GM23338 (cell line): ENCODE measurements around the gene RETSAT. TPM values are rescaled to one million over a fixed set of nuclear protein-coding genes. Genes with fewer than 3 reads are reported as not detected.

ENCODE experiments used
- ATAC-seq: fragments of 200-7000 bp; cut with Tn5 transposase; 3 replicates; pipeline ENCODE4 v1.9.1; 2020
- DNase-seq: peaks from one replicate; pipeline ENCODE4 v3.0.0-alpha.2; 2015; ENCODE audit warnings: low spot score
- H2AFZ ChIP-seq: fragments of 200-600 bp; sonication (generic); 2 replicates; pipeline ENCODE4 v1.8.0; 2016; ENCODE audit warnings: antibody characterized with exemption, mild to moderate bottlenecking, moderate library complexity
- H3F3A ChIP-seq: fragments of 200-600 bp; sonication (generic); replicated peaks from 2 replicates; pipeline ENCODE4 v1.8.0; 2017; ENCODE audit warnings: antibody characterized with exemption, mixed run types, low read depth
- H3K27ac ChIP-seq: fragments of 200-600 bp; sonication (generic); 2 replicates; pipeline ENCODE4 v1.6.1; 2016; ENCODE audit warnings: low read depth
- H3K27me3 ChIP-seq: fragments of 200-600 bp; sonication (generic); 2 replicates; pipeline ENCODE4 v1.8.0; 2016; ENCODE audit warnings: mild to moderate bottlenecking, mixed run types, moderate library complexity; ENCODE audit not compliant: insufficient read depth
- H3K36me3 ChIP-seq: fragments of 200-600 bp; sonication (generic); 2 replicates; pipeline ENCODE4 v1.8.0; 2016; ENCODE audit warnings: mild to moderate bottlenecking; ENCODE audit not compliant: insufficient read depth
- H3K4me1 ChIP-seq: fragments of 200-600 bp; sonication (generic); 2 replicates; pipeline ENCODE4 v1.8.0; 2016; ENCODE audit warnings: mild to moderate bottlenecking, moderate library complexity; ENCODE audit not compliant: insufficient read depth
- H3K4me2 ChIP-seq: fragments of 200-600 bp; sonication (generic); 2 replicates; pipeline ENCODE4 v1.7.1; 2017; ENCODE audit warnings: mixed run types
- H3K4me3 ChIP-seq: fragments of 200-600 bp; sonication (generic); 2 replicates; pipeline ENCODE4 v1.6.1; 2016; ENCODE audit warnings: mixed run types
- H3K79me2 ChIP-seq: fragments of 200-600 bp; sonication (generic); replicated peaks from 2 replicates; pipeline ENCODE4 v1.8.0; 2017; ENCODE audit warnings: mild to moderate bottlenecking; ENCODE audit not compliant: insufficient read depth
- H3K9me2 ChIP-seq: fragments of 200-600 bp; sonication (generic); 2 replicates; pipeline ENCODE4 v1.8.0; 2017; ENCODE audit not compliant: insufficient read depth
- H4K20me1 ChIP-seq: fragments of 200-600 bp; sonication (generic); replicated peaks from 2 replicates; pipeline ENCODE4 v1.8.0; 2017; ENCODE audit warnings: mild to moderate bottlenecking; ENCODE audit not compliant: insufficient read depth
- H3K27ac Mint-ChIP-seq: 2 replicates; pipeline ENCODE4 v1.8.0; 2020; ENCODE audit warnings: inconsistent platforms, mild to moderate bottlenecking, moderate library complexity, mixed read lengths
- H3K27me3 Mint-ChIP-seq: 3 replicates; pipeline ENCODE4 v1.8.0; 2022; ENCODE audit warnings: low read depth, mild to moderate bottlenecking, moderate library complexity, mixed read lengths, inconsistent platforms; ENCODE audit not compliant: insufficient read depth, poor library complexity
- H3K36me3 Mint-ChIP-seq: 3 replicates; pipeline ENCODE4 v1.8.0; 2021; ENCODE audit warnings: low read depth, mild to moderate bottlenecking, inconsistent platforms, moderate library complexity, mixed read lengths
- H3K4me1 Mint-ChIP-seq: 3 replicates; pipeline ENCODE4 v1.8.0; 2020; ENCODE audit warnings: mild to moderate bottlenecking, inconsistent platforms, mixed read lengths
- H3K4me3 Mint-ChIP-seq: 3 replicates; pipeline ENCODE4 v1.8.0; 2021; ENCODE audit warnings: moderate library complexity, mild to moderate bottlenecking, inconsistent platforms, mixed read lengths
- H3K9me3 Mint-ChIP-seq: 3 replicates; pipeline ENCODE4 v1.8.0; 2020; ENCODE audit warnings: moderate library complexity, mild to moderate bottlenecking, inconsistent platforms, mixed read lengths
- EZH2phosphoT487 ChIP-seq: fragments of 200-600 bp; sonication (generic); IDR thresholded peaks from one replicate; pipeline ENCODE4 v1.8.1; 2018; ENCODE audit warnings: antibody characterized with exemption; ENCODE audit not compliant: unreplicated experiment
- JUNB ChIP-seq: IDR thresholded peaks from one replicate; pipeline ENCODE4 v1.6.1; 2016; ENCODE audit warnings: antibody characterized with exemption; ENCODE audit not compliant: unreplicated experiment
- POLR2AphosphoS5 ChIP-seq: IDR thresholded peaks from 2 replicates; pipeline ENCODE4 v1.6.1; 2016; ENCODE audit warnings: antibody characterized with exemption, low read depth
- STAT1 ChIP-seq: IDR thresholded peaks from one replicate; pipeline ENCODE4 v1.6.1; 2016; ENCODE audit warnings: antibody characterized with exemption; ENCODE audit not compliant: unreplicated experiment
- ZNF331 ChIP-seq: fragments of 250-450 bp; sonication (Bioruptor Pico); IDR thresholded peaks from 2 replicates; pipeline ENCODE4 v1.5.0; 2020; ENCODE audit warnings: low read depth, mild to moderate bottlenecking, moderate library complexity
- polyA plus RNA-seq: library from polyadenylated mRNA; unstranded; fragments of >200 nt; fragmentation: Nextera tagmentation; extraction: Ambion mirVana; gene quantifications from 2 replicates; pipeline ENCODE4 v1.2.1, GENCODE V29; 2016
- total RNA-seq: library from RNA; depleted of rRNA; stranded (reverse); fragments of >200 nt; shearing (Covaris generic); gene quantifications from 2 replicates; pipeline ENCODE4 v1.2.3, GENCODE V29; 2014
- TF ChIP-seq, protein P1 (sequence below), 2 experiments: fragments of 200-600 bp in 1 of 2; sonication (generic) in 1 of 2; conservative IDR thresholded peaks; 2 replicates each; pipeline versions ENCODE4 v1.5.1 to v1.6.1; 2016 to 2017; ENCODE audit warnings: antibody characterized with exemption in 2 of 2, low read depth in 2 of 2, mild to moderate bottlenecking in 2 of 2, moderate library complexity in 1 of 2
- TF ChIP-seq, protein P2 (sequence below): IDR thresholded peaks from one replicate; pipeline ENCODE4 v1.6.1; 2018; ENCODE audit warnings: antibody characterized with exemption; ENCODE audit not compliant: unreplicated experiment
- TF ChIP-seq, protein P3 (sequence below): IDR thresholded peaks from 2 replicates; pipeline ENCODE4 v1.6.1; 2016; ENCODE audit warnings: antibody characterized with exemption

RETSAT gene
- total and polyA plus RNA-seq, 2 experiments from 2014 or later: 2.3 to 16.4 TPM

DNA sequence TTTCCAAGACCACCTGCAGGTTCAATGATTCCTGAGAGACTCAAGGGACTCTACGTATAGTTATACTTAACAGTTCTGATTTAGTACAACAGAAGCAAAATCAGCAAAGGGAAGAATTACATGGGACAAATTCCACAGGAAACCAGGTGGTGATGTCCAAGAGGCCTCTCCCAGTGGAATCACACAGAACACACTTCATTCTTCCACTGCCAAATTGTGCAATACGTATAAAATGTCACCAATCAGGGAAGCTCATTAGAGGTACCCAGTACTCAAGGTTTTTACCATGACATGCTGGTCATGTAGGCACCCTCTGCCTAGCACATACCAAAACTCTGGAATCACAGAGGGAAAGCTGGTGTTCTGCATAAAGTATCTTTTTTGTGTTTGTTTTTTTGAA is 33.4 kb upstream of the RETSAT start:
- TF ChIP-seq JUNB (no peak), POLR2AphosphoS5 (no peak), ZNF331 (CRISPR knock-in tag) (no peak), EZH2phosphoT487 (no peak), STAT1 (no peak)
- TF ChIP-seq, protein P1, sequence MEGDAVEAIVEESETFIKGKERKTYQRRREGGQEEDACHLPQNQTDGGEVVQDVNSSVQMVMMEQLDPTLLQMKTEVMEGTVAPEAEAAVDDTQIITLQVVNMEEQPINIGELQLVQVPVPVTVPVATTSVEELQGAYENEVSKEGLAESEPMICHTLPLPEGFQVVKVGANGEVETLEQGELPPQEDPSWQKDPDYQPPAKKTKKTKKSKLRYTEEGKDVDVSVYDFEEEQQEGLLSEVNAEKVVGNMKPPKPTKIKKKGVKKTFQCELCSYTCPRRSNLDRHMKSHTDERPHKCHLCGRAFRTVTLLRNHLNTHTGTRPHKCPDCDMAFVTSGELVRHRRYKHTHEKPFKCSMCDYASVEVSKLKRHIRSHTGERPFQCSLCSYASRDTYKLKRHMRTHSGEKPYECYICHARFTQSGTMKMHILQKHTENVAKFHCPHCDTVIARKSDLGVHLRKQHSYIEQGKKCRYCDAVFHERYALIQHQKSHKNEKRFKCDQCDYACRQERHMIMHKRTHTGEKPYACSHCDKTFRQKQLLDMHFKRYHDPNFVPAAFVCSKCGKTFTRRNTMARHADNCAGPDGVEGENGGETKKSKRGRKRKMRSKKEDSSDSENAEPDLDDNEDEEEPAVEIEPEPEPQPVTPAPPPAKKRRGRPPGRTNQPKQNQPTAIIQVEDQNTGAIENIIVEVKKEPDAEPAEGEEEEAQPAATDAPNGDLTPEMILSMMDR (conservative IDR thresholded peaks at IDR 0.05; ENCODE audit: low read depth in 2 of 2): no peak
- TF ChIP-seq, protein P2, sequence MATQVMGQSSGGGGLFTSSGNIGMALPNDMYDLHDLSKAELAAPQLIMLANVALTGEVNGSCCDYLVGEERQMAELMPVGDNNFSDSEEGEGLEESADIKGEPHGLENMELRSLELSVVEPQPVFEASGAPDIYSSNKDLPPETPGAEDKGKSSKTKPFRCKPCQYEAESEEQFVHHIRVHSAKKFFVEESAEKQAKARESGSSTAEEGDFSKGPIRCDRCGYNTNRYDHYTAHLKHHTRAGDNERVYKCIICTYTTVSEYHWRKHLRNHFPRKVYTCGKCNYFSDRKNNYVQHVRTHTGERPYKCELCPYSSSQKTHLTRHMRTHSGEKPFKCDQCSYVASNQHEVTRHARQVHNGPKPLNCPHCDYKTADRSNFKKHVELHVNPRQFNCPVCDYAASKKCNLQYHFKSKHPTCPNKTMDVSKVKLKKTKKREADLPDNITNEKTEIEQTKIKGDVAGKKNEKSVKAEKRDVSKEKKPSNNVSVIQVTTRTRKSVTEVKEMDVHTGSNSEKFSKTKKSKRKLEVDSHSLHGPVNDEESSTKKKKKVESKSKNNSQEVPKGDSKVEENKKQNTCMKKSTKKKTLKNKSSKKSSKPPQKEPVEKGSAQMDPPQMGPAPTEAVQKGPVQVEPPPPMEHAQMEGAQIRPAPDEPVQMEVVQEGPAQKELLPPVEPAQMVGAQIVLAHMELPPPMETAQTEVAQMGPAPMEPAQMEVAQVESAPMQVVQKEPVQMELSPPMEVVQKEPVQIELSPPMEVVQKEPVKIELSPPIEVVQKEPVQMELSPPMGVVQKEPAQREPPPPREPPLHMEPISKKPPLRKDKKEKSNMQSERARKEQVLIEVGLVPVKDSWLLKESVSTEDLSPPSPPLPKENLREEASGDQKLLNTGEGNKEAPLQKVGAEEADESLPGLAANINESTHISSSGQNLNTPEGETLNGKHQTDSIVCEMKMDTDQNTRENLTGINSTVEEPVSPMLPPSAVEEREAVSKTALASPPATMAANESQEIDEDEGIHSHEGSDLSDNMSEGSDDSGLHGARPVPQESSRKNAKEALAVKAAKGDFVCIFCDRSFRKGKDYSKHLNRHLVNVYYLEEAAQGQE: no peak

DNA sequence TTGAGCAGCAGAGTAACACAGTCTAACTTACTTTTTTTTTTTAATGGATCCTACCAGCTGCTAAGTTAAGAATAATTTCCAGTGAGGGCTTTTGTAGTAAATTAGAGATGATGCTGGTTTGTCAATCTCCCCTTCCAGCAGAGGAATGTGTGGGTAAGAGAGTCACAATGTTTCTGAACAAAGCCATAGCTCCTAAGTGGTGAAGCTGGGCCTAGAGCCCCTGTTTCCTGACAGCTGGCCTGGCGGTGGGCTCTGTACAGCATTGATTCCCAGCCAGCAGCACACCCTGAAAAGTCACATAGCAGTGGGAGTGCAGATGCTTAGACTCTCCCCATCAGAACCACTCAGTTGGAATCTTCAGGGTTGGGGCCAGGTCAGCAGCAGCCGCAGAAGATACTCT is 31.4 kb upstream of the RETSAT start:
- TF ChIP-seq STAT1 (no peak), JUNB (no peak)
- TF ChIP-seq, protein P3, sequence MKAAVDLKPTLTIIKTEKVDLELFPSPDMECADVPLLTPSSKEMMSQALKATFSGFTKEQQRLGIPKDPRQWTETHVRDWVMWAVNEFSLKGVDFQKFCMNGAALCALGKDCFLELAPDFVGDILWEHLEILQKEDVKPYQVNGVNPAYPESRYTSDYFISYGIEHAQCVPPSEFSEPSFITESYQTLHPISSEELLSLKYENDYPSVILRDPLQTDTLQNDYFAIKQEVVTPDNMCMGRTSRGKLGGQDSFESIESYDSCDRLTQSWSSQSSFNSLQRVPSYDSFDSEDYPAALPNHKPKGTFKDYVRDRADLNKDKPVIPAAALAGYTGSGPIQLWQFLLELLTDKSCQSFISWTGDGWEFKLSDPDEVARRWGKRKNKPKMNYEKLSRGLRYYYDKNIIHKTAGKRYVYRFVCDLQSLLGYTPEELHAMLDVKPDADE: no peak
- Mint-ChIP-seq H3K27me3 (peaks cover 7% of the 10 kb centered on the region), H3K4me3 (no peak overlapping the region), H3K4me1 (peaks cover 27% of the 10 kb centered on the region), H3K27ac (no peak overlapping the region), H3K36me3 (peaks cover 19% of the 10 kb centered on the region), H3K9me3 (peaks cover 8% of the 10 kb centered on the region)
- no peak overlapping the region for H3K4me2 ChIP-seq
- H2AFZ ChIP-seq: no peak overlapping the region
- H3K4me1 ChIP-seq: peaks cover 12% of the 10 kb centered on the region
- no peaks in the 10 kb centered on the region for H3K27me3 ChIP-seq
- peaks cover 5% of the 10 kb centered on the region for H3K36me3 ChIP-seq
- H3K27ac ChIP-seq: no peak overlapping the region
- H3K4me3 ChIP-seq: no peak overlapping the region
- H3K9me2 ChIP-seq: no peaks in the 10 kb centered on the region
- H3F3A ChIP-seq: 0 out of 2 replicates have a peak, but pooled peaks cover 4% of the 10 kb centered on the region
- ATAC-seq (peak; percentile 19; the same call in 1 of the 3 replicates), DNase-seq (no peak)
- H3K79me2 ChIP-seq: no peaks in the 10 kb centered on the region
- no peaks in the 10 kb centered on the region for H4K20me1 ChIP-seq

More for the DNA sequence above, 33.4 kb upstream of the RETSAT start:
- no peak overlapping the region for H3K4me3 ChIP-seq
- H3K27ac ChIP-seq: no peak overlapping the region
- H3K27me3 ChIP-seq: no peaks in the 10 kb centered on the region
- no peaks in the 10 kb centered on the region for H3K79me2 ChIP-seq
- DNase-seq: no peak
- no peak overlapping the region for H3K4me2 ChIP-seq
- Mint-ChIP-seq H3K36me3 (peaks cover 7% of the 10 kb centered on the region; the same call in 2 of the 3 replicates), H3K27ac (no peak overlapping the region), H3K9me3 (no peaks in the 10 kb centered on the region), H3K4me3 (no peak overlapping the region), H3K4me1 (peaks cover 33% of the 10 kb centered on the region), H3K27me3 (peaks cover 7% of the 10 kb centered on the region)
- peaks cover 16% of the 10 kb centered on the region for H3K4me1 ChIP-seq
- no peaks in the 10 kb centered on the region for H3K36me3 ChIP-seq
- ATAC-seq: no peak
- H4K20me1 ChIP-seq: no peaks in the 10 kb centered on the region
- no peaks in the 10 kb centered on the region for H3K9me2 ChIP-seq
- H3F3A ChIP-seq: 0 out of 2 replicates have a peak, but pooled peaks cover 7% of the 10 kb centered on the region
- H2AFZ ChIP-seq: no peak overlapping the region
